ENCODE data around the gene TTLL8.

The TTLL8 gene

GRCh38 chr22:50016988-50017700 is 41.0 kb downstream of the TTLL8 start:
- Mint-ChIP-seq H3K4me3 (no peak overlapping the region), H3K27ac (no peak overlapping the region)

DNA sequence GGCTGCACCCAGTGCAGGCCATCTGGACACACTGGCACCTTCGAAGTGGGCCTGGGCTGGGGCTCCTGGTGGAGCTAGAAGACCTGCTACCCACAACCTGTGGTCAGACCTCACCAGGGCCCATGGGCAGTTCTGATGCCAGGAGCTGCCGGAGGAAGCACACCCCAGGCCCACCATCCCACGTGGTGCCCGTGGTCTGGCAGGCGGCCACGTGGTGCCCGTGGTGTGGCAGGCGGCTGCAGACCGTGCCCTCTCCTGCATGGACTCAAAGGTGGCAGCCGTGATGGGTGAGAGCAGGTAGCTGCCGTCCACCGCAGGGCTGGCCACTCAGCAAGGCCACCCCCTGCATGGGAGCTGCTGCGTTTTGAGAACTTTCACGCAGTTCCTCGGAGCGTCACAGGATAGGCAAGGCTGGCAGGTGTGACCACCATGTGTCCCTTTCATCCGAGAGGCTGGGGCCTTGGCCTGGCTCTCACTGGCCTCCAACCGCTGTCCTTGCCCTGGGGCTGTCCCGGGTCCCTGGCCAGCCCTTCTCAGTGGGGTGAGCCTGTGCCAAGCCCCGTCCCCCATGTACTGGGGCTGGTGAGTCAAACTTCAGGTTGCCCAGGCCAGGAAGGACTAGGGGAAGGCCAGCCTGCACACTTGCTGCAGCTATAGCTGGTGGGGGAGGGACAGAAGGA is 41.6 kb downstream of the TTLL8 start:
- Mint-ChIP-seq H3K4me1 (ENCODE audit: low read depth) (peaks cover 10% of the 10 kb centered on the region), H3K4me3 (no peak overlapping the region), H3K27ac (no peak overlapping the region), H3K9me3 (no peaks in the 10 kb centered on the region), H3K36me3 (ENCODE audit: low read depth) (no peaks in the 10 kb centered on the region), H3K27me3 (ENCODE audit: low read depth) (peaks cover 9% of the 10 kb centered on the region)
- no peak for DNase-seq (ENCODE audit: low spot score)

More at GRCh38 chr22:50016988-50017700, 41.0 kb downstream of the TTLL8 start:
- H3K4me1 Mint-ChIP-seq (ENCODE audit: low read depth), result peaks cover 8% of the 10 kb centered on the region
- H3K27me3 Mint-ChIP-seq (ENCODE audit: low read depth), result peaks cover 2% of the 10 kb centered on the region
- no peaks in the 10 kb centered on the region for H3K36me3 Mint-ChIP-seq (ENCODE audit: low read depth)
- peak; percentile 71 for DNase-seq (ENCODE audit: low spot score)
- no peaks in the 10 kb centered on the region for H3K9me3 Mint-ChIP-seq

GRCh38 chr22:50015451-50016307 is 42.4 kb downstream of the TTLL8 start:
- H3K4me1 Mint-ChIP-seq (ENCODE audit: low read depth), result peaks cover 10% of the 10 kb centered on the region
- H3K27ac Mint-ChIP-seq, result no peak overlapping the region
- no peaks in the 10 kb centered on the region for H3K36me3 Mint-ChIP-seq (ENCODE audit: low read depth)
- no peaks in the 10 kb centered on the region for H3K9me3 Mint-ChIP-seq
- peaks cover 15% of the 10 kb centered on the region for H3K27me3 Mint-ChIP-seq (ENCODE audit: low read depth)
- DNase-seq (ENCODE audit: low spot score), result no peak
- no peak overlapping the region for H3K4me3 Mint-ChIP-seq

DNA sequence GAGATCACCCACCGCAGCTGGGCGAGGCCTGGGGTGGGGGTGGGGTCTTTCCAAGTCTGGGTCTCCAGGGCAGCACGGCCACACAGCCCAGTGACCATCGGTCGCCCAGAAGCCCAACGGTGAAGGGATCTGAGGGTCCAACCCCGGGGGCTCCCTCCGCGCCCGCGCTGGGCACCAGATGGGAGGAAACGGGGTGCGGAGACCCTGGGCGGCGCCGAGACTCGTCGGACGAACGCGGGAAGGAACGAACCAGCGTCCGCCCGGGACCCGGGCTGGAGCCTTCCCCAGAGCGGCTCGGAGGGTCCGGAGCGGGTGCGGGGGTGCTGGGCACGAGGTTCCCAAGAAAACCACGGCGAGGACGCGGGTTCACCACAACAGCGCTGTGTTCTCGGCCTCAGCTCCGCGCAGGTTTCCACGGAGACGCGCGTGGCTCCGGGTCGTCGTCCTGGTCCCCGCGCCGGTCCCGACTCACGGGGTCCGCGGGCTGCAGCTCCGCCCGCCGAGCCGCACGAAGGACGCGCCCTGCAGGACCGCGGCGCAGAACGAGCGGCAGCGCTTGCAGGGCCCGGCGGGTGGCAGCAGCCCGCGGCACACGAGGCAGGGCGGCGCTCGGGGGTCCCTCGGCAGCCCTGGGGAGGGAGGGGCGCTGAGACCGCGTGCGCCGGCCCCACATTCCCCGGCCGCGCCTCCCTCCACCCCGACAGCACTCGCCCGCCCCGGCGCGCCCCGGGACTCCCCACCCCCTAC is 43.3 kb downstream of the TTLL8 start:
- Mint-ChIP-seq H3K27me3 (ENCODE audit: low read depth) (peaks cover 15% of the 10 kb centered on the region), H3K27ac (no peak overlapping the region), H3K9me3 (no peaks in the 10 kb centered on the region), H3K4me1 (ENCODE audit: low read depth) (peaks cover 10% of the 10 kb centered on the region), H3K4me3 (no peak overlapping the region), H3K36me3 (ENCODE audit: low read depth) (no peaks in the 10 kb centered on the region)
- DNase-seq (ENCODE audit: low spot score), result no peak

- DNase-seq (ENCODE audit: low spot score), result no peak
- peaks cover 10% of the 10 kb centered on the region for H3K4me1 Mint-ChIP-seq (ENCODE audit: low read depth)
- H3K9me3 Mint-ChIP-seq, result no peaks in the 10 kb centered on the region
- no peak overlapping the region for H3K4me3 Mint-ChIP-seq
- no peak overlapping the region for H3K27ac Mint-ChIP-seq
- no peaks in the 10 kb centered on the region for H3K36me3 Mint-ChIP-seq (ENCODE audit: low read depth)
- peaks cover 15% of the 10 kb centered on the region for H3K27me3 Mint-ChIP-seq (ENCODE audit: low read depth)
Measured at GRCh38 chr22:50014053-50014501, 44.0 kb downstream of the TTLL8 start.

GRCh38 chr22:50012211-50013181 is 45.6 kb downstream of the TTLL8 start, which contains the start of gene IL17REL:
Gene IL17REL (minus strand): TSS chr22:50012765. CDS start chr22:50012646, 119 bp downstream.
- Mint-ChIP-seq H3K27me3 (ENCODE audit: low read depth) (peaks cover 13% of the 10 kb centered on the region), H3K9me3 (no peaks in the 10 kb centered on the region), H3K27ac (no peak within 1 kb of the TSS), H3K36me3 (ENCODE audit: low read depth) (no peaks in the 10 kb centered on the region), H3K4me1 (ENCODE audit: low read depth) (peaks cover 2% of the 10 kb centered on the region), H3K4me3 (no peak within 1 kb of the TSS)
- no peak for DNase-seq (ENCODE audit: low spot score)

GRCh38 chr22:50011447-50012210 is 46.5 kb downstream of the TTLL8 start:
- Mint-ChIP-seq H3K27me3 (ENCODE audit: low read depth) (peaks cover 12% of the 10 kb centered on the region), H3K27ac (no peak overlapping the region), H3K9me3 (no peaks in the 10 kb centered on the region), H3K4me3 (no peak overlapping the region), H3K4me1 (ENCODE audit: low read depth) (peaks cover 2% of the 10 kb centered on the region), H3K36me3 (ENCODE audit: low read depth) (no peaks in the 10 kb centered on the region)
- no peak for DNase-seq (ENCODE audit: low spot score)

DNA sequence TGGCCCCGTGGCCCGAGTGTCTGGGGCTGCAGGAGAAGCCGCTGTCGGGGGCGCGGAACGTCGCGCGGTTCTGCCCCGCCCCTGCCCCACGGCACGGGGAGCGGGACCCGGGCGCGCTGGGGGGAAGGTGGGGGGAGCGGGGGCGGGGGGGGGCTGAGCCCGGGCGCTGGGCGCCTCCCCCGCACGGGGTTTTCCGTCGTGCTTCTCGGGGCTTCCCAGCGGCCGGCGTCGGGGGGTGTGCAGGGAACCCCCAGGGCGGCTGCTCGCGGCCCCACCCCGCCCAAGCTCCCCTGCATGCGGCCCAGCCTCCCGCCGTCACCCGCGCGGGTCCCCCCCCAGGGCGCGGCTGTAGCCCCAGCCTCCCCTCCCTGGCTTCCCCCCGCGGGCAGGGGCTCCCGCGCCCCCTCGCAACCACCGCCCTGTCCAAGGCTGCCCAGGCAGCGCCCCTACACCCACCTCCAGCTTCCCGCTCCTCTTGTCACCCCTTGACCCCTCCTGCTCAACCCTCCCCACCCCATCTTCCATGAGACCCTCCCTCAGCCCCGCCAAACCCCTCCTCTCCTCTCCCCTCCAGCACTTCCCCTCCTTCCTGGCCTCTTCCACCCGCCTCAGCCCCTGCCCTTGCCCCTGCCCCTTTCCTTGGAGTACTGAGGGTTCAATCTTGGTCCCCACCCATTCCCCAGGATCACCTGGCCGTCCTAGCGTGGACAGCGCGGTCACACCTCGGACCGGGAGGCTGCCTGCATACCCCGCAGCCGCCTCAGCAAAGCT is 47.2 kb downstream of the TTLL8 start:
- no peaks in the 10 kb centered on the region for H3K9me3 Mint-ChIP-seq
- DNase-seq (ENCODE audit: low spot score), result no peak
- H3K27me3 Mint-ChIP-seq (ENCODE audit: low read depth), result peaks cover 12% of the 10 kb centered on the region
- H3K36me3 Mint-ChIP-seq (ENCODE audit: low read depth), result no peaks in the 10 kb centered on the region
- H3K4me3 Mint-ChIP-seq, result no peak overlapping the region
- peaks cover 2% of the 10 kb centered on the region for H3K4me1 Mint-ChIP-seq (ENCODE audit: low read depth)
- H3K27ac Mint-ChIP-seq, result no peak overlapping the region

GRCh38 chr22:50009765-50010675 is 48.1 kb downstream of the TTLL8 start:
- H3K27ac Mint-ChIP-seq, result no peak overlapping the region

GRCh38 chr22:50009251-50009650 is 48.8 kb downstream of the TTLL8 start:
- DNase-seq (ENCODE audit: low spot score), result no peak
- peaks cover 12% of the 10 kb centered on the region for H3K27me3 Mint-ChIP-seq (ENCODE audit: low read depth)
- H3K9me3 Mint-ChIP-seq, result no peaks in the 10 kb centered on the region
- H3K4me3 Mint-ChIP-seq, result no peak overlapping the region
- H3K4me1 Mint-ChIP-seq (ENCODE audit: low read depth), result peaks cover 2% of the 10 kb centered on the region
- no peak overlapping the region for H3K27ac Mint-ChIP-seq
- H3K36me3 Mint-ChIP-seq (ENCODE audit: low read depth), result no peaks in the 10 kb centered on the region

More at GRCh38 chr22:50009765-50010675, 48.1 kb downstream of the TTLL8 start:
- Mint-ChIP-seq H3K9me3 (no peaks in the 10 kb centered on the region), H3K36me3 (ENCODE audit: low read depth) (no peaks in the 10 kb centered on the region), H3K4me3 (no peak overlapping the region), H3K4me1 (ENCODE audit: low read depth) (peaks cover 2% of the 10 kb centered on the region), H3K27me3 (ENCODE audit: low read depth) (peaks cover 12% of the 10 kb centered on the region)
- DNase-seq (ENCODE audit: low spot score), result no peak

All from T-helper 2 cell treated with Interferon-gamma antibody and Interleukin-4, amounts not matched to agents 5 μg/mL and 100 μg/mL, for 36 hours (primary cell).